ENCODE data around the gene RDH14.

RDH14 gene

GRCh38 chr2:18525236-18525635 is 35.2 kb downstream of the RDH14 start:
- DNase-seq (ENCODE audit: low read depth in 2 of 3, low spot score in 2 of 3) = no peak

DNA sequence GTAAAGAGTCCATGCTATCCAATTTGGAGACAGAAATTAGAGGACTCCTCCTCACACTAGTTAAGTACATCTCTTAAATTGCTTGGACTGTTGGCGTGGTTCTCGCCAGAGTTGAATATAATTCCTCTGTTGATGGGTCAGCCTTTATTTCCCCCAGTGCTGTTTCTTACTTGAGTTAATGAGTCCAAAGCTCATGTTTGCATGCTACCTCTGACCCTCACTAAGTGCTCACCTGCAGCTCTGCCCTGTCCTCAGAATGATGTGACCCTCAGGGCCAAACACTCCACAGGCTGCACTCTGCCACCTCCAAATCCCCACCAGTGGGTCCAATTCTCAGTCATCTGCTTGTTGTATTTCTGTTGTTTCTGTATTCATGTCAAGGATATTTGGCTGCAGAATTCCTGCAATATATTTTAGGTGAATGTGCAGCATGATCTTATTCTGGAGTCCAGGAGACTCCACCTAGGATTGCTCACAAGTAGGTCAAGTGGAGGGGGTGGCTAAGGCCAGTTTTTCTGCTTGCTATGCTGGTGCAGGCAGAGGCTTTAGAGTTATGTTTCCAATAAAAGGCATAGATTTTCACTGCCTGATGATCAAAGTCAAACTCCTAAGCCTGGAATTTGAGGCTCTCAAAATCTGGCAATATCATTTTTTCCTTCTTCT is 37.8 kb downstream of the RDH14 start:
- DNase-seq (ENCODE audit: low read depth in 2 of 3, low spot score in 2 of 3) = no peak

- DNase-seq (ENCODE audit: low read depth in 2 of 3, low spot score in 2 of 3) = peak; percentile 26 to 60 (median 50)
Measured at GRCh38 chr2:18520451-18521425, 39.7 kb downstream of the RDH14 start.

DNA sequence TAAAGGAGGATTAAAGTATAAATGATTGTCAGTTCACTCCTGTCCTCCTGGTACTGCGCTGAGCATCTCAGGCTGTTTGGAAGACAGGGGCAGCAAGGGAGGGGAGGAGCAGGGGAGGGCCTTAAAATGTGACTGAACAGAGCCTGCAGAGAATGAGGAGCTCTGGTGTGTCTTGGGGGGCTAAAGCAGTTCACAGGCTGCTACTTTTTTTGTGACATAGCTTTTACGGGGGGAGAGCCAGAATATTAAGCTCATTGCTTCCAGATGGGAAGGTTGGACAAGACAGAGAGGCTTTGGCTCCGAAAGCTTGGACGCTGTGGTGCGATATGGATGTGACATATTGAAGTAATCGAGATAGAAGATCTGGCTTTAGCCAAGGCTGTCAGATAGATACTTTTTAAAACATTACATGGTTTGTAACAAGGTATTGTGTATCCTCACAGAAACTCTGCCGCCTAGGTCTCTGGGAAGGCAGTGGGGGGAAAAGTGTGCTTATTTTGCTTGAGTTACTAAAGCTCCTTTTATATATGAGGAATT is 40.5 kb downstream of the RDH14 start:
- no peak for DNase-seq (ENCODE audit: low read depth in 2 of 3, low spot score in 2 of 3)

- no peak for DNase-seq (ENCODE audit: low read depth in 2 of 3, low spot score in 2 of 3)
Measured at GRCh38 chr2:18518116-18519111, 42.0 kb downstream of the RDH14 start.

GRCh38 chr2:18517386-18517785 is 43.1 kb downstream of the RDH14 start:
- DNase-seq (ENCODE audit: low read depth in 2 of 3, low spot score in 2 of 3) = no peak

GRCh38 chr2:18516112-18516511 is 44.3 kb downstream of the RDH14 start:
- DNase-seq (ENCODE audit: low read depth in 2 of 3, low spot score in 2 of 3) = no peak

DNA sequence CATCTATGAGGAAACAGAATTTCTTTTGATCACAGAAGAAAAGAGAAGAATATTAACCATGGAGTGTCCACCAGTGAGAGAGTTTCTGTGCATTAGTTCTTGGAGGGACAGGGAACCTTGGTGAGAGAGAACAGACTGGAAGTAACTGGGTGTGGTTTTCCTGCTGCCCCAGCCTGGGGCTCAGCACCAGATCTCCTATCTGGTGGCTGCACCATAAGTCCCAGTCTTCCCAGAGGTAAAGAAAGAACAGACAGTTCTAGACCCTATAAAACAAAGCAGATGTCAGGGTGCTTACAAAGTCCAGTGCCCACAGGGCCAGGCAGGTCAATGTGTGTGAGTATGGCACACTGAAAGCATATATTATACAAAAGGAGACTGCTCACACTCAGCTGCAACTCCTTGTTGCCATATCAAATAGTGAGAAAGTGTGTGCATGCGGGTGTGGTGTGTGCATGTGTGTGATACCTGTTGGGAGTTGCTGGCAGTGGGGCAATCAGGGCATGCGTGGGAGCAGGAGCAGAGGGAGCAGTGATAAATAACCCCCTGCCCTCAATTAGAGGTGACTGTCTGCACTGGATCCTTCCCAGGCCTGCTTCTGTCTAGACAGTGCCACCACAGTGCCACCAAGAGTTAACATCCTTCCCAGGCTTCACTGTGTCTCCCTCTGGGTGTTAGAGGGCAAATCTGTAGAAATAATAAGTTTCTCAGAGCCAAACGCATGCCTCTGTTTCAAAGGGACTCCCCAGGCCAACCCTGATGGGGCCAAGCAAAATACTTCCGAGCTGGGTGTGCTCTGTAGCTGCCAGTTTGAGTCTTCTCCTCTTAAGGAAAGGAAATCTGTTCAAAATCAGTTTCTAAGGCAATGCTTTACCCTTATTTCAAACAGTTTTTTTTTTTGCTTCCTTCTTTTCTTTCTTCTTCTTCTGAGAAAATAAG is 45.7 kb downstream of the RDH14 start:
- DNase-seq (ENCODE audit: low read depth in 2 of 3, low spot score in 2 of 3) = no peak

DNA sequence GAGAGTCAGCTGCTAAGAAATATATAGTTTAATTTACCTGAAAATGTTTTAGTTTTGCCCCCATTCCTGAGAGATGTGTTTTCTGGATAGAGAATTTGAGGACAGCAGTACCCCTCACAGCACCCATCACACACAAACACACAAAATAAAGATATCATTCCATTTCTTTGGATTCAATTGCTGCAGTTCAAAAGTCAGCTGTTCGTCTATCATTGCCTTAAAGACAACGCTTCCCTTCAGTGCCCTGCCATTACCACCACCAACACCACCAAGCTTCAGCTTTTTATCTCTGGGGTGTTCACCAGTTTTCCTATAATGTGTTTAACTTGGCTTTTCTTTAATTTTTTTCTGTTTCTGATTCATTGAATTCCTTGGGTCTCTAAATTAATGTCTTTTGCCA is 49.7 kb downstream of the RDH14 start:
- no peak for DNase-seq (ENCODE audit: low read depth in 2 of 3, low spot score in 2 of 3)

DNA sequence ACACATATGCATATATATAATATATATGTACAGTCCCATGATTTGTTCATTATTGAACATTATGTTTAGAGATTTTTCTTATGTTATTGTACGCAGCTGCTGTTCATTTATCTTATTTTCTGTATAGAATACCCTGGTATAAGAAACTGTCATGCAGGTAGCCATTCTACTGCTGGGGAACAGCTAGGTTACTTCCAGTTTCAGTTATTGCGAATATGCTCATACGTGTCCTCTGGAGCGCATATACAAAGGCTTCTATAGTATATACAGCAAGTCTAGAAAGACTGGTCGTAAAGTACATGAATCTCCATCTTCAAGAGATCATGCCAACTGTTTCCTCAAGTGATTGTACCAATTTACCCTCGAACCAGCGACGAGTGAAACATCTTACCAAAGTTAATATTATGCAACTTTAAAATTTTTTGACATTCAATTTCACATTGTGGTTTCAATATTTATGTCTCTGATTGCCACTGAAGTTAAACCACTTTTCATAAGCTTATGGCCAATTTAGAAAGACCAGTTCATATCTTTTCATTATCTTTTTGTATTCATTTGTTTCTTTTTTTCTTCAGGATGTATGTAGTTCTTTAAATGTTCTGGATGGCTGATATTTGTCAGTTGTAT is 53.5 kb downstream of the RDH14 start:
- no peak for DNase-seq (ENCODE audit: low read depth in 2 of 3, low spot score in 2 of 3)

DNA sequence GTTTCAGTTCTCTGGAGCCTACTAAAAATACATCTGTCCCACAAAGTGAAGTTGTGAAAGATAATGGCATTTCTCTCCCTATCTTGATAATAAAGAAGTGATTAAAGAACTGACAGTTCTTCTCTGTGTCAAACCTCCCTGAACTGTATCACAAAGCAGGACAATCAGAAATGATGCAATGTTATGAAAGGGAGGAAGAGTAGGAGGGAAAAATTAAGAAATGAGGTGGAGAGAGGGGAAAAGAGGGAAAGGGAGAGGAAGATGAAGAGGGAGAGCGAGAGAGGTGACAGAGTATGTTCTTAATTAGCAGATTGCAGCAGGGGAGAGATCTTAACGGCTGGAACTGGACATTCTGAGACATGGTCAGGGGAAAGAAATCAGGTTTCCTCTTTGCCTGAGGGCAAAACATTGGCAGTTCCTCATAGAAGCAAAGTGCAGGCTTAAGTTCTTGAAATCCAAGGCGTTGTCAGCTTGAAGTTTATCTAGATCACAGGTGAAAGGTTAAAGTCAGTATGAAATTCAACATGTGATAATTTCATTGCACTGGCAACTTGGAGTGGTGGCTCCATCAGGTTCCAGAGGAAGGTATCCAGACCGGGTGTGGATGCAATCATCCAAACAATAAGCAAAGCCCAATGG is 54.6 kb downstream of the RDH14 start:
- DNase-seq (ENCODE audit: low read depth in 2 of 3, low spot score in 2 of 3) = no peak

Measured in activated CD8-positive, alpha-beta memory T cell treated with anti-CD3 and anti-CD28 coated beads for 48 hours (primary cell).